ENCODE measurements around the gene CPPED1.

Gene CPPED1

DNA sequence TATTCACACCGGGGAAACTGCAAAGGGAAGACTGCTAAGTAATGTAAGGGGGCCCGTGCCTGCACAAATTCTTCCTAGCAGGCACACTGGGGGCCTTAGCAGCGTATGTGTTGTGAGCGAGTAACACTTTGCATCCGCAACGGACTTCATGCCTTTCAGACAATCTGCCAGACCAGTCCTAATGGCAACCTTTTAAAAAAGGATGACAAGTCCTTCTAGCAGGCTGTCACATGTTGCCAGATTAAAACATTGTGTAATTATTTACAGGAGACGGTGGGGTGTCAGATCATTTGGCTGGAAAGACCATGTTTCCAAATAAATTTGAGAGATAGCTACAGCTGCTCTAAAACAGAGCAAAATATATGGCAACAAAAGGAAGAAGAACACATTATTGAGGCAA lies 46.1 kb downstream of the CPPED1 start:
- Histone ChIP-seq H3K27ac (no peak overlapping the region), H3K4me3 (no peak overlapping the region)
- TF ChIP-seq CTCF (IDR thresholded peaks at IDR 0.05) = no peak
- DNase-seq (ENCODE audit: low spot score) = no peak

- TF ChIP-seq CTCF (IDR thresholded peaks at IDR 0.05) = no peak
- DNase-seq (ENCODE audit: low spot score) = no peak
- H3K27ac ChIP-seq = no peak overlapping the region
- H3K4me3 ChIP-seq = no peak overlapping the region
These were observed 48.7 kb downstream of the CPPED1 start for GRCh38 chr16:12754824-12755543.

DNA sequence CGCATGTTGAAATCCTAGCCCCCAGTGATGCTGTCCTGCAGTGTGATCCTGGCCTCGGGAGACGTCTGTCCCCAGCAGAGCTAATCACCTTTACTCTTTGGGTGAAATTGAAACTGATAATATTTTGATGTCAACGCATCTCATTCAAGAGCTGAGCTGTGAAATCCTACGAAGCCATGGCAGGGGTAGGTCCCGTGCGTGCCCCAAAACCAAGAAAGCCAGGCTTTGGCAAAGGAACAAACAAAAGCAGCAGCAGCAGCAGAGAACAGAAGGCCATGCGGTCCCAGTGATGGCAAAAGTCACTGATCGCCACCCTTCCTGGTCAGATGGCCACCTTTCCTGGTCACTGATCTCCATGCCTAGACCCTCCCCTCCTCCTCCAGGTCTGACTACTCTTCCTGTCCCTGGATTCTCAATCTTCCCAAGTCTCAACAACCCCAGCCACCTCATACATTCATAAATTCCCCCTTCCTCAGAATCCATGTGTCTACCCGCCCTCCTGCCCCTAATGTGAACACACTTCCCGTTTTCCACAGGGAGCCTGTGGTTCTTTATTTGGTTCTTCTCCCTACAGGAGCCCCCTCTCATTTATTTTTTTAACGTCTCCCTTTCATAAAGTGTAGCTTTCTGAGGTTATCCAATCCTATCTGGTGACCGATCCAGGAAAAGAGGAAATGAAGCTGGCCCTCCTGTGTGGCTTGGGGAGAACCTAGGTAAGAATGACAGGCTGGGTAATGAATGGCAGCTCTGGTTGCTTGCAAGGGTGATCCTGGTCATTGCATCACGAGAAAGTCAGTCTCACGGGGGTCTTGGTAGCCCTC lies 50.3 kb downstream of the CPPED1 start:
- TF ChIP-seq CTCF (IDR thresholded peaks at IDR 0.05) = no peak
- no peak overlapping the region for H3K27ac ChIP-seq
- no peak for DNase-seq (ENCODE audit: low spot score)
- H3K4me3 ChIP-seq = no peak overlapping the region

DNA sequence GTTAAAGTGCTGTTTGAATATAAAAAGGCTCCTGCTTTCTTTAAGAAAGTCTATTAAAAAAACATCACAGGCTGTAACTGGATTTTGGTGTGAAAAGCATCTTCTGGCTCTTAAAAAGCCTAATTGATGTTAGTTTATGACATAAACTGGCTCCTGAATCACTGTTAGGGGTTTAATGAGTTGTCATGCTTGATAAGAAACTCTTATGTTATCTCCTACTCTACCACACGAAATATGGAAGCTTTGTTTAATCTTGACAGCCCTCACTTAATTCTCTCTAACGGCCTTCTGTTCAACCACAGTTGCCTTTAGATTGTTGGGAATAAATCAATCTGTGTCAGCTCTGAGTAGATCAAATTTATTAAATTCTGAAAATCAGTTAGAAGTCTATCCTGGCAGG lies 51.5 kb downstream of the CPPED1 start:
- no peak for DNase-seq (ENCODE audit: low spot score)
- no peak overlapping the region for H3K4me3 ChIP-seq
- H3K27ac ChIP-seq = no peak overlapping the region
- TF ChIP-seq CTCF (IDR thresholded peaks at IDR 0.05) = no peak

DNA sequence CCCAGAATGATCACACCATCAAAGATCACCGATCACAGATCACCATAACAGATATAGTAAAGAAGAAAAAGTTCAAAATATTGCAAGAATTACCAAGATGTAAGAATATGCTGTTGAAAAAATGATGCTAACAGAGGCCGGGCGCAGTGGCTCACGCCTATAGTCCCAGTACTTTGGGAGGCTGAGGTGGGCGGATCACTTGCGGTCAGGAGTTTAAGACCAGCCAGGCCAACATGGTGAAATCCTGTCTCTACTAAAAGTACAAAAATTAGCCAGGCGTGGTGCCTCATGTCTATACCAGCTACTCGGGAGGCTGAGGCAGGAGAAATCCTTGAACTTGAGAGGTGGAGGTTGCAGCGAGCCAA lies 53.2 kb downstream of the CPPED1 start:
- DNase-seq (ENCODE audit: low spot score) = no peak
- Histone ChIP-seq H3K27ac (no peak overlapping the region), H3K4me3 (no peak overlapping the region)
- no peak for TF ChIP-seq CTCF (IDR thresholded peaks at IDR 0.05)

GRCh38 chr16:12749076-12749475 lies 54.6 kb downstream of the CPPED1 start:
- no peak for TF ChIP-seq CTCF (IDR thresholded peaks at IDR 0.05)

DNA sequence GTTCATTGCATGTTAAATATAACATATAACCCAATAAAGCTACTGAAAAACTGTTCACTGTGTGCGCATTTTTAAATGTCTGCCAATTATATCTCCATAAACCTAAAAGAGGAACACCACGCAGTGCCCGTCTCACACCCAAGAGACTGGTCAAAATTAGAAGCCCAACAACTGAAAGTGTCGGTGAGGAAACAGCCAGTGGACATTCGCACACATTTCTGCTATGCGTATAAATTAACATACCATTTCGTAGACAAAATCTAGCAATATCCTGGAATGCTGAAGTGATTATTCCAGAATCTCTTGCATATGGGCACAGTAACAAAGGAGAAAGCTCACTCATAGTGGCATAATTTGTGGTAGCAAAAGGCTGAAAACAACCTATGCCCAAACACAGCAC lies 55.9 kb downstream of the CPPED1 start:
- no peak for TF ChIP-seq CTCF (IDR thresholded peaks at IDR 0.05)
- no peak overlapping the region for H3K27ac ChIP-seq
- H3K4me3 ChIP-seq = no peak overlapping the region
- no peak for DNase-seq (ENCODE audit: low spot score)

More at GRCh38 chr16:12749076-12749475, 54.6 kb downstream of the CPPED1 start:
- no peak for DNase-seq (ENCODE audit: low spot score)
- no peak overlapping the region for H3K4me3 ChIP-seq
- no peak overlapping the region for H3K27ac ChIP-seq
